Tibial nerve (tissue), 4 donors: Measurements from ENCODE around the gene ACOT11. TPM values are rescaled to one million over a fixed set of nuclear protein-coding genes. Genes with fewer than 3 reads are reported as not detected.
A peak's percentile ranks its signal among the peaks of the same experiment; 100 is the strongest.

Experiments used
- DNase-seq, 2 donors: peaks; one replicate each; pipeline ENCODE4 v3.0.0-alpha.2; 2019; ENCODE audit warnings: low spot score in 2 of 2
- H3K27ac ChIP-seq, 4 donors: fragments of 200-600 bp; sonication (generic) in 3 of 4; one replicate each; pipeline ENCODE4 v1.5.1; 2017 to 2019; ENCODE audit warnings: mild to moderate bottlenecking in 1 of 4
- H3K27me3 ChIP-seq, 2 donors: fragments of 200-600 bp; sonication (generic) in 1 of 2; one replicate each; pipeline versions ENCODE4 v1.5.1 to v1.6.0; 2017 to 2019
- H3K36me3 ChIP-seq, 3 donors: fragments of 200-600 bp; sonication (generic); one replicate each; pipeline ENCODE4 v1.5.1; 2018 to 2019
- H3K4me1 ChIP-seq, 4 donors: fragments of 200-600 bp; sonication (generic) in 3 of 4; one replicate each; pipeline ENCODE4 v1.5.1; 2017 to 2019
- H3K4me3 ChIP-seq, 4 donors: fragments of 200-600 bp; sonication (generic) in 3 of 4; one replicate each; pipeline ENCODE4 v1.5.1; 2017 to 2019; ENCODE audit warnings: mild to moderate bottlenecking in 1 of 4, moderate library complexity in 1 of 4
- H3K9me3 ChIP-seq, 4 donors: fragments of 200-600 bp; sonication (generic) in 3 of 4; one replicate each; pipeline ENCODE4 v1.5.1; 2017 to 2019
- EP300 ChIP-seq, 2 donors: sonication (generic); formaldehyde crosslinking; IDR thresholded peaks; one replicate each; pipeline ENCODE4 v1.6.1; 2017; ENCODE audit warnings: antibody characterized with exemption in 2 of 2, mild to moderate bottlenecking in 1 of 2
- POLR2A ChIP-seq, 2 donors: fragments of 450-650 bp; IDR thresholded peaks; one replicate each; pipeline ENCODE4 v1.6.1; 2017; ENCODE audit warnings: antibody characterized with exemption in 2 of 2, mild to moderate bottlenecking in 2 of 2, moderate library complexity in 2 of 2
- WGBS, 2 donors: methylation state at CpG; one replicate each; pipeline ENCODE4 v1.1.5; 2018; 5-methylcytosine and 5-hydroxymethylcytosine counted together
- total RNA-seq, 4 donors: library from RNA; depleted of rRNA; stranded (reverse); fragments of >200 nt; gene quantifications; one replicate each; pipeline ENCODE4 v1.1.0, GENCODE V29; 2016
- TF ChIP-seq, protein P1 (sequence below), 5 experiments: fragments of 200-600 bp in 3 of 5; fragments of 450-650 bp in 2 of 5; sonication (generic) in 3 of 5; IDR thresholded peaks; one replicate each; pipeline ENCODE4 v1.5.1; 2016 to 2019; ENCODE audit warnings: antibody characterized with exemption in 5 of 5, mild to moderate bottlenecking in 3 of 5, moderate library complexity in 2 of 5

Gene ACOT11
- total RNA-seq, 4 donors from 2014 or later = 7.5 to 13.8 (median 10.2) TPM

DNA sequence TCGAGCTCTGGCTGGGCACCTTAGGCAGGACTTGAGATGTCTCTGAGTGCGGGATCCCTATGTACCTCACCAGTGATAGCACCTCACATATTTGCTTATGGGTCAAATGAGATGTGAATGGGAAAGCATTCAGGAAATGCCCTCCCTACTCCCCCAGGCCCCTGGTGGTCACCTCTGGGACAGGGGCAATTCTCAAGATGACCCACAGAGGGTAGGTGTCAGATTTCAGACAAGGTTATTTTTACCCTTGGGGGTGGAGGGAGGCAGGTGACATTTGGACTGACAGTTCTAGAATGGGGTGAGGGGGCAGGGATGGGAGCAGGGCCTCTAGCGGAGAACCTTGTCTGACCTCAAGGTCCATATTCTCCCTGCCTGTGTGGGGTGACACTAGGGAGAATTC is 27.1 kb downstream of the ACOT11 start:
- H3K9me3 ChIP-seq = no peaks in the 10 kb centered on the region
- peaks cover 0 to 44% (median 32%) of the 10 kb centered on the region in 4 donors for H3K4me1 ChIP-seq
- 82 to 96% methylated on average over 3 of the region's 3 CpGs for WGBS, 2 donors
- no peaks in the 10 kb centered on the region for H3K36me3 ChIP-seq
- DNase-seq = no peak
- no peak for TF ChIP-seq EP300 (IDR thresholded peaks at IDR 0.05)
- no peak for TF ChIP-seq POLR2A (IDR thresholded peaks at IDR 0.05)
- TF ChIP-seq, protein P1, sequence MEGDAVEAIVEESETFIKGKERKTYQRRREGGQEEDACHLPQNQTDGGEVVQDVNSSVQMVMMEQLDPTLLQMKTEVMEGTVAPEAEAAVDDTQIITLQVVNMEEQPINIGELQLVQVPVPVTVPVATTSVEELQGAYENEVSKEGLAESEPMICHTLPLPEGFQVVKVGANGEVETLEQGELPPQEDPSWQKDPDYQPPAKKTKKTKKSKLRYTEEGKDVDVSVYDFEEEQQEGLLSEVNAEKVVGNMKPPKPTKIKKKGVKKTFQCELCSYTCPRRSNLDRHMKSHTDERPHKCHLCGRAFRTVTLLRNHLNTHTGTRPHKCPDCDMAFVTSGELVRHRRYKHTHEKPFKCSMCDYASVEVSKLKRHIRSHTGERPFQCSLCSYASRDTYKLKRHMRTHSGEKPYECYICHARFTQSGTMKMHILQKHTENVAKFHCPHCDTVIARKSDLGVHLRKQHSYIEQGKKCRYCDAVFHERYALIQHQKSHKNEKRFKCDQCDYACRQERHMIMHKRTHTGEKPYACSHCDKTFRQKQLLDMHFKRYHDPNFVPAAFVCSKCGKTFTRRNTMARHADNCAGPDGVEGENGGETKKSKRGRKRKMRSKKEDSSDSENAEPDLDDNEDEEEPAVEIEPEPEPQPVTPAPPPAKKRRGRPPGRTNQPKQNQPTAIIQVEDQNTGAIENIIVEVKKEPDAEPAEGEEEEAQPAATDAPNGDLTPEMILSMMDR (IDR thresholded peaks at IDR 0.05) = no peak
- no peak overlapping the region for H3K4me3 ChIP-seq
- no peaks in the 10 kb centered on the region for H3K27me3 ChIP-seq
- no peak overlapping the region for H3K27ac ChIP-seq

DNA sequence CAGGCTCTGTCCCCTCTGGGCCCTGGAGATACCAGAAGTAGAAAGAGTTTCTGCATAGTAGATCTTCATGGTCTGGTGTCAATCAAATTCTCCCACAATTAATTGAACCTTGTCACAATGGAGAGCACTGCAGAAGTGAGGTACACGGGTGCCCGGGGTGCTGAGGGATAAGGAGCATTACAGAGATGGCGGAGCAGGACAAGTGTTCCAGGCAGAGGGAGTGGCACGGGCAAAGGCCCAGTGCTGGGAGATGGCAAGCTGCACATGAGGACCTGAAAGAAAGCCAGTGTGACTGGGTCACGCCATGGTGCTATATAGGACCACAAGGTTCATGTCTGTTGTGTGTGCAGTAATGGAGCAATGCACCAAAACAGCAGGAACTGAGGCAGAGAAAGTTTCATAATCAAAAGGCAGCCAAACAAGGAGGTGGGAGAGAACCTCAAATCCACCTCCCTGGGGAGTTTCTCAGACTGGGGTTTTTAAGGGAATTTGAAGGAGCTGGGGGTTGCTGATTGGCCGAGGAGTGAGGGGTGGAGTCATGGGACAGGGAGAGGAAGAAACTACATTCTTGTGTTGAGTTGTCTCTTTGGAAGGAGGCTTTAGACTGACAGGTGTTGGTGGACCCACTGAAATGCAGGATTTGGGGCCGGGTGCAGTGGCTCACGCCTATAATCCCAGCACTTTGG is 27.7 kb downstream of the ACOT11 start:
- no peaks in the 10 kb centered on the region for H3K36me3 ChIP-seq
- H3K27me3 ChIP-seq = no peaks in the 10 kb centered on the region
- peaks cover 0 to 49% (median 29%) of the 10 kb centered on the region in 4 donors for H3K4me1 ChIP-seq
- H3K27ac ChIP-seq = no peak overlapping the region
- TF ChIP-seq, protein P1 (IDR thresholded peaks at IDR 0.05) = no peak
- no peak for TF ChIP-seq POLR2A (IDR thresholded peaks at IDR 0.05)
- no peak for TF ChIP-seq EP300 (IDR thresholded peaks at IDR 0.05)
- H3K4me3 ChIP-seq = no peak overlapping the region
- 90% methylated on average over 8 of the region's 8 CpGs for WGBS, 2 donors
- no peak for DNase-seq
- H3K9me3 ChIP-seq = no peaks in the 10 kb centered on the region

DNA sequence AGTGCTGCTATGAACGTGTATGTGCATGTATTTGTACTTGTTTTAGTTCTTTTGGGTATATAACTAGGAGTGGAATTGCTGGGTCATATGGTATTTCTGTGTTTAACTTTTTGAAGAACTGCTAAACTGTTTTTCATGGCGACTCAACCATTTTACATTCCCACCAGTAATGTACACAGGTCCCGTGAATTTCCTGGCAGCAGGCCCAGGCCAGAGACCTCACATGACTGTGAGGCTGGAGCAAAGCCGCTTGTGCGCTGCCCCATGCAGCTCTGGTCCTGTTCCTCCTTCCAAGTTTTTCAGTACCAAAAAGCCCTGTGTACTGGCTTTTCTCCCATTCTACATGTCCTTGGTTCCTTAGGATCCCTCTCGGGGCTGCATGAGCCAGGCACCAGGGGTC is 29.6 kb downstream of the ACOT11 start:
- peak; percentile 62 to 70 for DNase-seq
- H3K27ac ChIP-seq = peak overlapping the region in 3 of 4 donors; percentile 53 to 88 (median 85)

DNA sequence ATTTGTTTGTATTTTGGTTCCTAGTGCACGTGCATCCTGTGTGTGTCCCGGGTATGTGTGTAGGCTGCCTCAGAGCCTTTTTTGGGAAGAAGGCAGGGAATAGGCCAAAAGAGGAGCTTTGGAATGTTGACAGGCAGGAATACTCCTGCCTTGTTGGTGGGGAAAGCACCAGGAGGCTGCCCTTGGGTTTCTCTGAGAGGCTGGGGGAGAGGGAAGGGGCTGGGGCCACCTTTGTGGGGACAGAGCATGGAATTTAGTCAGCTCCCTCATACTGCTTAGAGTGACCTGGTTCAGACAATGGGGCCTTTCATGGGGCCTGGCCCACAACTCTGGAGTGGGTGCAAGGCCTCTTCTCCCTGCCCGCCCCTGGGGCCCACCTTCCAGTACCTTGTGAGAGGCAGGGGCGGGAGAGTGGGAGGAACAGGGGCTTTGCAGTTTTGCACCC is 31.3 kb downstream of the ACOT11 start:
- no peaks in the 10 kb centered on the region for H3K36me3 ChIP-seq
- H3K9me3 ChIP-seq = no peaks in the 10 kb centered on the region
- H3K4me3 ChIP-seq = no peak overlapping the region
- peak overlapping the region; percentile 31 to 88 (median 82) for H3K27ac ChIP-seq
- peaks cover 0 to 56% (median 28%) of the 10 kb centered on the region in 4 donors for H3K4me1 ChIP-seq
- TF ChIP-seq POLR2A (IDR thresholded peaks at IDR 0.05) (no peak), EP300 (IDR thresholded peaks at IDR 0.05) (no peak)
- TF ChIP-seq, protein P1 (IDR thresholded peaks at IDR 0.05) = no peak
- WGBS, 2 donors = 34 to 39% methylated on average over 4 of the region's 4 CpGs
- no peaks in the 10 kb centered on the region for H3K27me3 ChIP-seq
- DNase-seq = no peak

More for the DNA sequence above, 29.6 kb downstream of the ACOT11 start:
- Histone ChIP-seq H3K4me1 (peaks cover 0 to 52% (median 28%) of the 10 kb centered on the region in 4 donors), H3K27me3 (no peaks in the 10 kb centered on the region), H3K9me3 (no peaks in the 10 kb centered on the region), H3K36me3 (no peaks in the 10 kb centered on the region), H3K4me3 (no peak overlapping the region)
- TF ChIP-seq, protein P1 (IDR thresholded peaks at IDR 0.05) = no peak
- TF ChIP-seq EP300 (IDR thresholded peaks at IDR 0.05) = peak in 1 of 2 donors; percentile 70
- WGBS, 2 donors = 32 to 36% methylated on average over 6 of the region's 6 CpGs

DNA sequence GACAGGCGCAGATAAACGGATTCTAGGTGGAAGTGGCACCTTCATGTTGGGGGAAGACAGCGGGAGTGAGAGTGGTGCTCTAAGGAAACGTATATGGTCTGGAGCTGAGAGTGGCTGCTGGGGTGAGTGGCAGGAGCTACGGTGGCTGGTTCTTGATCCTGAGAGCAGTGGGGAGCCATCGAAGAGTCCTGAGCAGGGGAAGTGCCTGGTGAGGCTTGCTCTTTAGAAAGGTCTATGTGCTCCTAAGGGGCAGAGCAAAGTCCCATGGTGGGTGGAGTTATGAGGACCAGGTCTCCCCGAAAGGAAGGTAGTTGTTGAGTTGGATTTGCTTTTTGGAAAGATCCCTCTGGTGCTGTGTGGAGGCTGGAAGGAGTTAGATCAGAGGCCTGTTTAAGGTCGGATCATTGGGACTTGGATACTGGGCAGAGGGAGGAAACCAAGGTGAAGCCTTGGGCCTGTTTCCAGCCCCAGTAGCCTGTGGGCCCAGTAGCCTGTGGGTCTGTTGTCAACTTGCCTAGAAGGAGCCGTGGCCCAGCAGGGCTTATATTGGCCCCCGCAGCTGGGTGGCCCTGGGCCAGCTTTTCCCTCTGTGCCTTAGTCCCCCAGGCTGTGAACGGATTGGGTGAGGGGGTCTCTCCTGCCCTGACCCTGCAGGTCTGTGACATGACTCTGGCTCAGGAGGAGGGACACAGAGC is 33.0 kb downstream of the ACOT11 start:
- Histone ChIP-seq H3K4me1 (peaks cover 0 to 56% (median 28%) of the 10 kb centered on the region in 4 donors), H3K4me3 (no peak overlapping the region), H3K27ac (peak overlapping the region; percentile 69 to 88 (median 82)), H3K9me3 (no peaks in the 10 kb centered on the region), H3K36me3 (peaks cover 0 to 6% (median 0%) of the 10 kb centered on the region in 3 donors), H3K27me3 (no peaks in the 10 kb centered on the region)
- no peak for DNase-seq
- WGBS, 2 donors = 77 to 88% methylated on average over 9 to 10 of the region's 11 CpGs
- TF ChIP-seq POLR2A (IDR thresholded peaks at IDR 0.05) = no peak
- TF ChIP-seq, protein P1 (IDR thresholded peaks at IDR 0.05) = no peak
- no peak for TF ChIP-seq EP300 (IDR thresholded peaks at IDR 0.05)
